ENCODE results near the gene PVALEF.

The PVALEF gene

DNA sequence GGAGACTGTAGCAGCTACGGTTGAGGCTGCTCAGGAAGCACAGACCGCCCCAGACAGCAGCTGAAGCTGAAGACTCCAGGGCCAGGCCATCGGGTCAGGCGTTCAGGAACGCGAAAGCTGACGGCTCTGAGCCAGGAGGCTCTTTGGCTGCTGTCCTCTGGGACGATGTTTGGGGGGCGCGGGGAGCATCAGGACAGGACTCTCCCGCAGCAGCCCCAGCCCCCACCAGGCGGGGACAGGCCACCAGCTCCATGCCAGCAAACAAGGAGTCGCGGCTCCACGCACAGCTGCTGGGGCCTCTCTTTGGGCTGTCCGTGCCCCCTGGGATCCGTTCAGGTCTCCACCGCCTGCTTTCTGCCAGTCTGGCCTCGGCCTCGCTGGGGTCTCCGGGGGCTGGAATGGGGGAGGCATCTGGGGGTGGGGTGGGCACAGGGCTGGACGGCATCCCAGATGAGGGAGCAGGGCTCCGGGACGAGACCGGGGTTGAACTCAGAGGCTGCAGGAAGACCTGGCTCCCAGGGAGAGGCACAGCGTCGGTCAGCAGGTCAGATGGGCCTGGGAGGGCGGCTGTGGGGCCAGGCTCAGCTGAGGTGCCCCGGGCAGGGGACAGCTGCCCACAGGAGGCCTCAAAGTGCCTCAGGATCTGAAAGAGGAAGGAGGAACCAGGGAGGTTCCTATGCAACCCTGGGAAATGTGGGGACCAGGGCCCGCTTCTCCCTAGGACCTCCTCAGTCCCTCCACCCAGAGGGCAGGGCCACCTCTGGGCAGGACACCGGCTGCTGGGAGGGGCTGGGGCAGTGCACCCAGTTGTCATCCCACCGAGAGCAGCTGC lies 63.7 kb downstream of the PVALEF start:
- no peak overlapping the region for H3K27ac ChIP-seq
- TF ChIP-seq, protein P1, sequence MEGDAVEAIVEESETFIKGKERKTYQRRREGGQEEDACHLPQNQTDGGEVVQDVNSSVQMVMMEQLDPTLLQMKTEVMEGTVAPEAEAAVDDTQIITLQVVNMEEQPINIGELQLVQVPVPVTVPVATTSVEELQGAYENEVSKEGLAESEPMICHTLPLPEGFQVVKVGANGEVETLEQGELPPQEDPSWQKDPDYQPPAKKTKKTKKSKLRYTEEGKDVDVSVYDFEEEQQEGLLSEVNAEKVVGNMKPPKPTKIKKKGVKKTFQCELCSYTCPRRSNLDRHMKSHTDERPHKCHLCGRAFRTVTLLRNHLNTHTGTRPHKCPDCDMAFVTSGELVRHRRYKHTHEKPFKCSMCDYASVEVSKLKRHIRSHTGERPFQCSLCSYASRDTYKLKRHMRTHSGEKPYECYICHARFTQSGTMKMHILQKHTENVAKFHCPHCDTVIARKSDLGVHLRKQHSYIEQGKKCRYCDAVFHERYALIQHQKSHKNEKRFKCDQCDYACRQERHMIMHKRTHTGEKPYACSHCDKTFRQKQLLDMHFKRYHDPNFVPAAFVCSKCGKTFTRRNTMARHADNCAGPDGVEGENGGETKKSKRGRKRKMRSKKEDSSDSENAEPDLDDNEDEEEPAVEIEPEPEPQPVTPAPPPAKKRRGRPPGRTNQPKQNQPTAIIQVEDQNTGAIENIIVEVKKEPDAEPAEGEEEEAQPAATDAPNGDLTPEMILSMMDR (conservative IDR thresholded peaks at IDR 0.05): no peak

DNA sequence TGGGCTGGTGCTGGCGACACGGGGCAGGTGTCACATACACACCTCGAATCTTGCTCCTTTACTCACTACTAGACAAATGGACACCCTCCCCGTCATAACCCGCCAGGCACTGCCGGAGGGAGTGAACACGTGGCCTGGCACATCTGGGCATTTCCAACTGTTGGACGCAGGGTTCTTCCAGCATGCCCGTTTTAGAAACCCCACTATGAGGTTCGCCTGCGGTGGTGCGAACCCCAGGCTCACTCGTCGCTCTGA lies 64.3 kb downstream of the PVALEF start:
- TF ChIP-seq, protein P1 (conservative IDR thresholded peaks at IDR 0.05): no peak
- H3K27ac ChIP-seq: no peak overlapping the region

DNA sequence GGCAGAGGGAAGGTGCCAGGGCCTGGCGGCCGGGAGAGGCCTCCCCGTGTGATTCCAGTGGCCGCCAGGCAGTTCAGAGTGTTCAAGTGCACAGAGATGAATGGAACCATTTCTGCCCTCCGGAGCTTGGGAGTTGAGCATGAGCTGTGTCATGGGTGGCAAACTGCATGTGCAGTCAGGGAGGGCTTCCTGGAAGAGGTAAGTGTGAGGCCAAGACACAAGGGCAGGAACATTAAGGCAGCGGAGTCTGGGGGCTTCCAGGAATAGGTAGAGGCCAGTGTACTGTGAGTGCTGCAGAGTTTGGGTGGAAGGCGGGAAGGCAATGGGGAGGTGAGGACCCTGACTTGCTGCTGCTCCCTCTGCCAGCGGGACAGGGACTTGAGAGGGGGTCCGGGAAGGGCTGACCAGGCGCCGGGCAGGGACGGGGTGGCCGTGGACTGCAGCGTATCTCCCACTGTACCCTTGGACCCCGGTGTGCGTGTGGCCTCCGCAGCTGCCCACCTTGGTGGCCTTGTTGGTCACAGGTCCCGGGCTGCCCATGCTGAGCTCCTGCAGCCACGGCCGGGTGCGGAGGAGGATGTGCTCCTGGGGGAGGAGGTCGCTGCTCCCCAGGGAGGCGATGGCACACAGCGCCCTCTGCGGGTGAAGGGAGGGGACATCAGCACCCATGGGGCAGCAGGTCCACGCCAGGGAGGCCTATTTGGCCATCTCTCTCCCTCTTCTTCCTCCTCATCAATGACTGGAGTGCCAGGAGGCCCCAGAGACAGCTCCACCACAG lies 64.9 kb downstream of the PVALEF start:
- H3K27ac ChIP-seq: no peak overlapping the region

DNA sequence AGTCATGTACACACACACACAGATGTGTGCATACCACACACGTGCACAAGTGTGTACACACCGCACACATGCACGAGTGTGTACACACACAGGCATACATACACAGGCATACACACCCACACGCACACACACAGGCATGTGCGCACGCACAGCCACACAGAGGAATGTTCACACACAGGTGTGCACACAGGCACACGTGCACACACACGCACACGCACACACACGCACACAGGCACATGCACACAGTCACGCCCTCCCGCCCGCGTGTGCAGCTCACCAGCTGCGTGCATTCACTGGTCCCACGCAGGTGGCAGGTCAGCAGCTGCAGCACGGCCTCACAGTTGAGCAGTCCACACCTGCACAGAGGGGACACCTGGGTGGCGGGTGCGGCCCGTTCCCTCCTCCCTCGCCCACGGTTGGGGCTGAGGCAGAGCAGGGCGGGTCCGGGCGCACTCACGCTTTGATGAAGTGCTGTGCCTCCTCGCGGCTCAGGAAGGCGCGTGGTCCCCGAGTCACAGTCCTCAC lies 65.9 kb downstream of the PVALEF start:
- TF ChIP-seq, protein P1 (conservative IDR thresholded peaks at IDR 0.05): no peak

More for the DNA sequence above, 64.9 kb downstream of the PVALEF start:
- TF ChIP-seq, protein P1 (conservative IDR thresholded peaks at IDR 0.05): peak; percentile 50; the same call in 1 of the 2 replicates

DNA sequence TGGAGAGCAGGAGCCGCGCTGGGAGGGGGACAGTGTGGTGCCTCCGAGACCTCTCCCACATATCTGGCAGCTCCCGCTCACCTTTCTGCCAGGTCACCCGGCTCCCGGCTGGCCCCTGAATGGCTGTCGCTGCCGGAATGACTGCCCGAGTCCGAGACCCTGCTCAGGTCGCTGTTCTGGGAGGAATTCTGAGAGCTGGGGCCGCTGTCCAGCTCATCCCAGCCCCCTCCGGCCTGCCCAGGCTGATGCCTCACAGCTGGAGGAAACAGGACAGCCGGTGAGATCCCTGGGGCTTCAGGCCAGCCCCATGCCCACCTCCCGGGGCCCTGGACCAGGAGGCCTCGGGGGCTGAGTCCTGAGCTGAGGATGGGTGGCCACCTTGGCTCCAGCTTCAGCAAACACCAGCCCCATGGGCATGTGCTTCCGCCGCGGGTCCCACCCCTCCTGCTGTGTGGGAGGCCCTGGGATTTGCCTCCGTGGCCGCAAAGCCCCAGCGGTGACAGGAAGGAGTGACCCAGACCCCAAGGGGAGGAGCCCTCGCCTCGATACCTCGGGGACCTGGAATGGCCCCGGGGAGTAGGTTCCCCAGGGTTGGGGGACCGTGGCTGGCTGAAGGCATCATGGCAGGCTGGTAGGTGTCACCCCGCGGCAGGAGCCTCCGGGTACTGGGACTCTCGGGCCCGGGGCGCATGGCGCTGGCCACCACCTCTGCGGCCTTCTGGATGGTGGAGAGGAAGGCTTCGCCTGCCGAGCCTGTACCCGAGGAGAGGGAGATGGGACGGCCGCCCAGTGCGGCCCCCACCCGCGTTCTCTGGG lies 66.7 kb downstream of the PVALEF start:
- TF ChIP-seq, protein P1 (conservative IDR thresholded peaks at IDR 0.05): no peak
- H3K27ac ChIP-seq: no peak overlapping the region

More for the DNA sequence above, 65.9 kb downstream of the PVALEF start:
- no peak overlapping the region for H3K27ac ChIP-seq
